AG04449 (cell line): ENCODE measurements around the gene SHROOM2.

Experiments
- CTCF ChIA-PET: fragments of 350-600 bp; formaldehyde crosslinking; extraction: SDS; loops from one replicate; lab custom pipeline; 2021; ENCODE audit warnings: antibody characterized with exemption; lab: Yijun Ruan, JAX
- POLR2A ChIA-PET: fragments of 400-600, 350-600 bp; formaldehyde crosslinking; extraction: SDS; loops from one replicate; lab custom pipeline; 2020; ENCODE audit warnings: antibody characterized with exemption, inconsistent platforms; lab: Yijun Ruan, JAX
- DNase-seq: peaks from one replicate; pipeline ENCODE4 v3.0.0-alpha.2; 2010; ENCODE audit warnings: low read depth, low spot score
- H3K4me3 ChIP-seq: 2 replicates; pipeline ENCODE4 v1.5.1; 2011; ENCODE audit warnings: low read depth, mild to moderate bottlenecking, control low read depth, low read length
- CTCF ChIP-seq: IDR thresholded peaks from one replicate; pipeline ENCODE4 v1.5.1; 2011; ENCODE audit warnings: mild to moderate bottlenecking, moderate library complexity, low read length, control low read depth, inconsistent platforms; ENCODE audit not compliant: insufficient read depth; ENCODE audit errors: missing control alignments

The SHROOM2 gene

GRCh38 chrX:9785944-9786797, at the start of gene SHROOM2:
Gene SHROOM2 (plus strand): TSS chrX:9786429. CDS start chrX:9786546, 117 bp downstream.
- DNase-seq, result no peak
- no peak for TF ChIP-seq CTCF
- CTCF ChIA-PET, result no interaction called here
- POLR2A ChIA-PET, result no interaction called here
- H3K4me3 ChIP-seq, result peak within 1 kb of the TSS; percentile 34

- TF ChIP-seq CTCF, result no peak
- H3K4me3 ChIP-seq, result no peak overlapping the region
- ChIA-PET POLR2A (no interaction called here), CTCF (no interaction called here)
- DNase-seq, result no peak
Measured at GRCh38 chrX:9737363-9737762, 48.9 kb upstream of the SHROOM2 start.

GRCh38 chrX:9738151-9738550, 48.1 kb upstream of the SHROOM2 start:
- ChIA-PET POLR2A (no interaction called here), CTCF (no interaction called here)
- DNase-seq, result no peak
- TF ChIP-seq CTCF, result no peak
- H3K4me3 ChIP-seq, result no peak overlapping the region

- no peak for TF ChIP-seq CTCF
- H3K4me3 ChIP-seq, result no peak overlapping the region
- CTCF ChIA-PET, result no interaction called here
- POLR2A ChIA-PET, result no interaction called here
- no peak for DNase-seq
Measured at GRCh38 chrX:9739130-9739529, 47.1 kb upstream of the SHROOM2 start.

GRCh38 chrX:9745417-9746115, 40.7 kb upstream of the SHROOM2 start:
- TF ChIP-seq CTCF, result no peak
- no peak for DNase-seq
- ChIA-PET CTCF (no interaction called here), POLR2A (no interaction called here)
- H3K4me3 ChIP-seq, result no peak overlapping the region

- ChIA-PET POLR2A (no interaction called here), CTCF (no interaction called here)
- TF ChIP-seq CTCF, result no peak
- no peak for DNase-seq
- no peak overlapping the region for H3K4me3 ChIP-seq
Measured at GRCh38 chrX:9746148-9746888, 39.9 kb upstream of the SHROOM2 start.
